ENCODE data around the gene INSRR.

GRCh38 chr1:156900896-156901589 is 42.1 kb upstream of the INSRR start:
- TF ChIP-seq CTCF (IDR thresholded peaks at IDR 0.05; ENCODE audit: control extremely low read depth in 1 of 3, insufficient read depth in 1 of 3, low read depth in 1 of 3, low read length in 3 of 3): no peak
- no peak for TF ChIP-seq CREB1 (IDR thresholded peaks at IDR 0.05)
- TF ChIP-seq ZNF274 (IDR thresholded peaks at IDR 0.05; ENCODE audit: borderline replicate concordance, extremely low read depth, low read length): no peak
- no peak for TF ChIP-seq MAX (IDR thresholded peaks at IDR 0.05)
- TF ChIP-seq CHD1 (IDR thresholded peaks at IDR 0.05; ENCODE audit: low read depth, low read length): no peak
- TF ChIP-seq EGR1 (IDR thresholded peaks at IDR 0.05; ENCODE audit: borderline replicate concordance, low read depth, low read length): no peak
- TF ChIP-seq SIRT6 (IDR thresholded peaks at IDR 0.05; ENCODE audit: low read length): no peak
